ENCODE results near the gene EVA1A.

DNA sequence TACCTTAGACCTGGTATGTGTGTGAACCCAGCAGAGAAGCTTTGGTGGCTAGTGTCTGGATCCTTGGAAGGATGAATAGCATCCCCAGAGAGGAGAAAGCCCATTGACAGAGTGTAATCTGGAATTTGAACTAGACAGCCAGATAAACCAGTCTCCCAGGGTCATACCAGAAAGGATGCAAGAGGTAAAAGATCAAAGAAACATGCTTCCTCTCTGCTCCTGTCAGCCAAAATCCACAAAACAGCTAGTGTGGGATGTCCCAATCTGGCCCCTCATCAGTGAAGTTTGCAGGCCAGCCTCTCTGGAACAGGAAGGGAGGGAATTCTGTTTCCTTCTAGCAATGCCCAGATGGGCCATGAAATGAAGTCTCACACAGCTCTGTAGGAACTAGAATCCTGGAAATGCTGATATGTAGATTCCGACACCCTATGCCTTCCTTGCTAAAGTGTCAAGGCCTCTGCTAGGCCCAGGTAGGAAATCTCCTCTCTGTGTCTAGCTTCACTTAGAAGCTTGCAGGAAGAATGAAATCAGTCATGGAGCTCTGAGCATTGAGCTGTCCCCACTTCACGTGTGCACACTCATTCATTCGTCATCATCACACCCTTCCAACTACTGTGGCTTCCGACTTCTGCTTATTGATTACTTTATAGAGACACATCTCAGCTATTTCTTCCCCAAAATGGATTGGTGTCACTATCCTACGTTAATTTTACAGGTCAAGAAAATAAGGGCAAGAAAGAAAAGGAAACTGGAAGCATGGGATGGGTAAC lies 38.0 kb downstream of the EVA1A start:
- TF ChIP-seq, protein P1, sequence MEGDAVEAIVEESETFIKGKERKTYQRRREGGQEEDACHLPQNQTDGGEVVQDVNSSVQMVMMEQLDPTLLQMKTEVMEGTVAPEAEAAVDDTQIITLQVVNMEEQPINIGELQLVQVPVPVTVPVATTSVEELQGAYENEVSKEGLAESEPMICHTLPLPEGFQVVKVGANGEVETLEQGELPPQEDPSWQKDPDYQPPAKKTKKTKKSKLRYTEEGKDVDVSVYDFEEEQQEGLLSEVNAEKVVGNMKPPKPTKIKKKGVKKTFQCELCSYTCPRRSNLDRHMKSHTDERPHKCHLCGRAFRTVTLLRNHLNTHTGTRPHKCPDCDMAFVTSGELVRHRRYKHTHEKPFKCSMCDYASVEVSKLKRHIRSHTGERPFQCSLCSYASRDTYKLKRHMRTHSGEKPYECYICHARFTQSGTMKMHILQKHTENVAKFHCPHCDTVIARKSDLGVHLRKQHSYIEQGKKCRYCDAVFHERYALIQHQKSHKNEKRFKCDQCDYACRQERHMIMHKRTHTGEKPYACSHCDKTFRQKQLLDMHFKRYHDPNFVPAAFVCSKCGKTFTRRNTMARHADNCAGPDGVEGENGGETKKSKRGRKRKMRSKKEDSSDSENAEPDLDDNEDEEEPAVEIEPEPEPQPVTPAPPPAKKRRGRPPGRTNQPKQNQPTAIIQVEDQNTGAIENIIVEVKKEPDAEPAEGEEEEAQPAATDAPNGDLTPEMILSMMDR (IDR thresholded peaks at IDR 0.05; ENCODE audit: borderline replicate concordance, extremely low read depth, low read length, poor library complexity, severe bottlenecking) = no peak
- TF ChIP-seq EZH2 (IDR thresholded peaks at IDR 0.05; ENCODE audit: borderline replicate concordance, low read depth, low read length, severe bottlenecking) = no peak
